ENCODE data around the gene ZG16B.

DNA sequence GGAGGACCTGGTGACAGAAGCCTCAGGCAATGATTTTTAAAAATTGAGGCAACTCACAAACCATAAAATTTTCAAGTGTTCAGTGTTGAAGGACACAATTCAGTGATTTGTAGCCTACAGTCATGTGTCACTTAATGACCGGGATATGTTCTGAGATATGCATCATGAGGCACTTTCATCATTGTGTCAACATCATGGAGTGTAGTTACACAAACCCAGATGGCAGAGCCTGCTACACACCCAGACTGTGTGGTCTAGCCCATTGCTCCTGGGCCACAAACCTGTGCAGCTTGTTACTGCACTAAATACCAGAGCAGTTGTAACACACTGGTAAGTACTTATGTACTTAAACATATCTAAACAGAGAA is 30.3 kb upstream of the ZG16B start:
- TF ChIP-seq, protein P1, sequence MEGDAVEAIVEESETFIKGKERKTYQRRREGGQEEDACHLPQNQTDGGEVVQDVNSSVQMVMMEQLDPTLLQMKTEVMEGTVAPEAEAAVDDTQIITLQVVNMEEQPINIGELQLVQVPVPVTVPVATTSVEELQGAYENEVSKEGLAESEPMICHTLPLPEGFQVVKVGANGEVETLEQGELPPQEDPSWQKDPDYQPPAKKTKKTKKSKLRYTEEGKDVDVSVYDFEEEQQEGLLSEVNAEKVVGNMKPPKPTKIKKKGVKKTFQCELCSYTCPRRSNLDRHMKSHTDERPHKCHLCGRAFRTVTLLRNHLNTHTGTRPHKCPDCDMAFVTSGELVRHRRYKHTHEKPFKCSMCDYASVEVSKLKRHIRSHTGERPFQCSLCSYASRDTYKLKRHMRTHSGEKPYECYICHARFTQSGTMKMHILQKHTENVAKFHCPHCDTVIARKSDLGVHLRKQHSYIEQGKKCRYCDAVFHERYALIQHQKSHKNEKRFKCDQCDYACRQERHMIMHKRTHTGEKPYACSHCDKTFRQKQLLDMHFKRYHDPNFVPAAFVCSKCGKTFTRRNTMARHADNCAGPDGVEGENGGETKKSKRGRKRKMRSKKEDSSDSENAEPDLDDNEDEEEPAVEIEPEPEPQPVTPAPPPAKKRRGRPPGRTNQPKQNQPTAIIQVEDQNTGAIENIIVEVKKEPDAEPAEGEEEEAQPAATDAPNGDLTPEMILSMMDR (conservative IDR thresholded peaks at IDR 0.05 in 1 of 2, IDR thresholded peaks at IDR 0.05 in 1 of 2; ENCODE audit: extremely low read depth in 1 of 2, insufficient read depth in 1 of 2, low read depth in 1 of 2, low read length in 2 of 2): no peak
- no peak for TF ChIP-seq EZH2 (IDR thresholded peaks at IDR 0.05; ENCODE audit: borderline replicate concordance, low read length)

Data from mammary epithelial cell (primary cell).